Trophoblast cell (in vitro differentiated cells and primary cell): Measurements from ENCODE around the gene CARD18.

Experiments
- DNase-seq, 2 donors: peaks; one replicate each; pipeline ENCODE4 v3.0.0-alpha.2; 2016
- H2AFZ ChIP-seq: 2 replicates; pipeline ENCODE4 v1.6.1; 2013; ENCODE audit warnings: low read length, moderate library complexity, mild to moderate bottlenecking; ENCODE audit not compliant: insufficient read depth, poor library complexity
- H2AK5ac ChIP-seq: 2 replicates; pipeline ENCODE4 v1.6.1; 2013; ENCODE audit warnings: mild to moderate bottlenecking, low read length
- H2BK120ac ChIP-seq: 2 replicates; pipeline ENCODE4 v1.6.1; 2013; ENCODE audit warnings: low read length, mild to moderate bottlenecking, moderate library complexity; ENCODE audit not compliant: insufficient read depth, poor library complexity
- H2BK12ac ChIP-seq: 2 replicates; pipeline ENCODE4 v1.6.1; 2013; ENCODE audit warnings: mild to moderate bottlenecking, low read length, moderate library complexity
- H2BK5ac ChIP-seq: 2 replicates; pipeline ENCODE4 v1.6.1; 2013; ENCODE audit warnings: low read length, low read depth, moderate library complexity, mild to moderate bottlenecking; ENCODE audit not compliant: poor library complexity
- H3K14ac ChIP-seq: 2 replicates; pipeline ENCODE4 v1.6.1; 2013; ENCODE audit warnings: mild to moderate bottlenecking, low read length
- H3K18ac ChIP-seq: 2 replicates; pipeline ENCODE4 v1.6.1; 2013; ENCODE audit warnings: mild to moderate bottlenecking, low read length
- H3K23ac ChIP-seq: 2 replicates; pipeline ENCODE4 v1.6.1; 2013; ENCODE audit warnings: low read length
- H3K27ac ChIP-seq: 2 replicates; pipeline ENCODE4 v1.5.1; 2013; ENCODE audit warnings: low read depth, mild to moderate bottlenecking, inconsistent platforms, low read length, moderate library complexity
- H3K27me3 ChIP-seq: 2 replicates; pipeline ENCODE4 v1.6.1; 2013; ENCODE audit warnings: inconsistent platforms, mild to moderate bottlenecking, low read length, moderate library complexity; ENCODE audit not compliant: insufficient read depth
- H3K36me3 ChIP-seq, 2 experiments: 1 replicate in 1 of 2; 2 replicates in 1 of 2; pipeline ENCODE4 v1.6.1; 2013; ENCODE audit warnings: low read length in 2 of 2, mild to moderate bottlenecking in 2 of 2, moderate library complexity in 1 of 2; ENCODE audit not compliant: insufficient read depth in 2 of 2, control insufficient read depth in 1 of 2
- H3K4ac ChIP-seq: 2 replicates; pipeline ENCODE4 v1.6.1; 2013; ENCODE audit warnings: low read depth, mild to moderate bottlenecking, low read length, moderate library complexity
- H3K4me1 ChIP-seq, 2 experiments: 1 replicate in 1 of 2; 2 replicates in 1 of 2; pipeline ENCODE4 v1.6.1; 2013; ENCODE audit warnings: low read length in 2 of 2, mild to moderate bottlenecking in 2 of 2, moderate library complexity in 1 of 2; ENCODE audit not compliant: insufficient read depth in 2 of 2, control insufficient read depth in 1 of 2
- H3K4me2 ChIP-seq: 2 replicates; pipeline ENCODE4 v1.6.1; 2013; ENCODE audit warnings: inconsistent platforms, mild to moderate bottlenecking, low read length, moderate library complexity
- H3K4me3 ChIP-seq: 2 replicates; pipeline ENCODE4 v1.5.1; 2013; ENCODE audit warnings: mild to moderate bottlenecking, low read depth, low read length, inconsistent platforms
- H3K79me1 ChIP-seq: one replicate; pipeline ENCODE4 v1.6.1; 2013; ENCODE audit warnings: low read length
- H3K79me2 ChIP-seq: 2 replicates; pipeline ENCODE4 v1.6.1; 2013; ENCODE audit warnings: low read length, mild to moderate bottlenecking; ENCODE audit not compliant: control insufficient read depth, insufficient read depth, poor library complexity
- H3K9ac ChIP-seq: 2 replicates; pipeline ENCODE4 v1.6.1; 2013; ENCODE audit warnings: mild to moderate bottlenecking, low read length
- H3K9me3 ChIP-seq: 2 replicates; pipeline ENCODE4 v1.6.1; 2013; ENCODE audit warnings: low read depth, mild to moderate bottlenecking, control low read depth, inconsistent platforms, low read length; ENCODE audit not compliant: insufficient read depth
- H4K12ac ChIP-seq: 2 replicates; pipeline ENCODE4 v1.6.1; 2013; ENCODE audit warnings: low read depth, mild to moderate bottlenecking, low read length, moderate library complexity
- H4K8ac ChIP-seq: 2 replicates; pipeline ENCODE4 v1.6.1; 2013; ENCODE audit warnings: low read depth, mild to moderate bottlenecking, low read length, moderate library complexity
- H4K91ac ChIP-seq: one replicate; pipeline ENCODE4 v1.6.1; 2013; ENCODE audit warnings: low read depth, mild to moderate bottlenecking, low read length, moderate library complexity
- WGBS: extraction: QIAGEN DNeasy Blood & Tissue Kit; methylation state at CpG from one replicate; pipeline ENCODE4 v1.1.7; 2013; ENCODE audit warnings: missing lambda C conversion rate; ENCODE audit not compliant: insufficient read length, insufficient coverage; ENCODE audit errors: extremely low coverage; 5-methylcytosine and 5-hydroxymethylcytosine counted together

The CARD18 gene

DNA sequence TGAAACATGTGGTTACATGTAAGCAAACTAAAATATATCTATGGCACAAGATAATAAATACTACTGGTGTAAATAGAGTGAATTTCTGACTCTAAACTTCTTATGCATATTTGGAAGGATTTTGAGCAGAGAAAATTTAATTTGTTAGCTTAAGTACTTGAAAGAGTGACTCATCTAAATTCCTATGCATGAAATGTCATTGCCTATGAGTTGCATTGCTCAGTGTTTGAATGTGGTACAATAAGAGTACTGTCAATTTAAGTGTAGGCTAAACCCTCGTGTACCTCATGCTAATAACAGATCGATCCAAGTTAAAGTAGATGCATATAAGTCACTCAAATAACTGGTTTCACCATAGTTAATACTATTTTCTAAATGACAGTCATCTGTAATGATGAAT is 5.3 kb upstream of the CARD18 start:
- H3K27ac ChIP-seq: no peak overlapping the region
- H3K9ac ChIP-seq: no peak overlapping the region
- H3K4me2 ChIP-seq: no peak overlapping the region
- no peak overlapping the region for H3K14ac ChIP-seq
- DNase-seq: peak in 1 of 2 donors; percentile 31
- H2AFZ ChIP-seq: no peak overlapping the region
- H4K8ac ChIP-seq: no peak overlapping the region
- H3K9me3 ChIP-seq: no peaks in the 10 kb centered on the region
- no peak overlapping the region for H2BK12ac ChIP-seq
- H3K79me2 ChIP-seq: no peaks in the 10 kb centered on the region
- H3K4ac ChIP-seq: no peak overlapping the region
- H3K4me1 ChIP-seq: no peaks in the 10 kb centered on the region
- H3K18ac ChIP-seq: no peak overlapping the region
- H2BK120ac ChIP-seq: no peak overlapping the region
- no peak overlapping the region for H4K12ac ChIP-seq
- H2AK5ac ChIP-seq: no peak overlapping the region
- no peaks in the 10 kb centered on the region for H3K79me1 ChIP-seq
- no peaks in the 10 kb centered on the region for H3K36me3 ChIP-seq
- H3K4me3 ChIP-seq: no peak overlapping the region
- no CpG with 5 or more reads among the region's 2 CpGs for WGBS
- no peak overlapping the region for H2BK5ac ChIP-seq
- no peak overlapping the region for H3K23ac ChIP-seq
- no peak overlapping the region for H4K91ac ChIP-seq
- no peaks in the 10 kb centered on the region for H3K27me3 ChIP-seq

GRCh38 chr11:105142167-105142566 is 2.6 kb upstream of the CARD18 start:
- no peak overlapping the region for H3K4me2 ChIP-seq
- H3K23ac ChIP-seq: no peak overlapping the region
- DNase-seq: no peak
- H3K27ac ChIP-seq: no peak overlapping the region
- no peaks in the 10 kb centered on the region for H3K36me3 ChIP-seq
- H2BK5ac ChIP-seq: no peak overlapping the region
- no CpG with 5 or more reads among the region's 1 CpG for WGBS
- no peak overlapping the region for H2AK5ac ChIP-seq
- no peak overlapping the region for H4K91ac ChIP-seq
- no peaks in the 10 kb centered on the region for H3K27me3 ChIP-seq
- no peaks in the 10 kb centered on the region for H3K9me3 ChIP-seq
- H4K8ac ChIP-seq: no peak overlapping the region
- H4K12ac ChIP-seq: no peak overlapping the region
- H3K4ac ChIP-seq: no peak overlapping the region
- no peak overlapping the region for H3K14ac ChIP-seq
- H3K4me3 ChIP-seq: no peak overlapping the region
- no peak overlapping the region for H3K18ac ChIP-seq
- H2BK120ac ChIP-seq: no peak overlapping the region
- H3K79me1 ChIP-seq: no peaks in the 10 kb centered on the region
- H2AFZ ChIP-seq: no peak overlapping the region
- no peaks in the 10 kb centered on the region for H3K79me2 ChIP-seq
- no peaks in the 10 kb centered on the region for H3K4me1 ChIP-seq
- H2BK12ac ChIP-seq: no peak overlapping the region
- H3K9ac ChIP-seq: no peak overlapping the region

- Histone ChIP-seq H2BK12ac (no peak overlapping the region), H3K4me1 (no peaks in the 10 kb centered on the region), H3K36me3 (no peaks in the 10 kb centered on the region), H3K4me3 (no peak overlapping the region), H3K23ac (no peak overlapping the region), H3K9ac (no peak overlapping the region), H4K12ac (no peak overlapping the region), H2AK5ac (no peak overlapping the region), H3K4ac (no peak overlapping the region), H3K4me2 (no peak overlapping the region), H3K14ac (no peak overlapping the region), H2AFZ (no peak overlapping the region), H3K27me3 (no peaks in the 10 kb centered on the region), H4K91ac (no peak overlapping the region), H3K27ac (no peak overlapping the region), H3K18ac (no peak overlapping the region), H2BK120ac (no peak overlapping the region), H4K8ac (no peak overlapping the region), H3K79me2 (no peaks in the 10 kb centered on the region), H3K9me3 (no peaks in the 10 kb centered on the region), H3K79me1 (no peaks in the 10 kb centered on the region), H2BK5ac (no peak overlapping the region)
- no CpG with 5 or more reads among the region's 1 CpG for WGBS
- DNase-seq: peak in 1 of 2 donors; percentile 35
Measured at GRCh38 chr11:105137286-105137685, 2.3 kb downstream of the CARD18 start.

- Histone ChIP-seq H2BK120ac (no peak overlapping the region), H3K27ac (no peak overlapping the region), H3K79me1 (no peaks in the 10 kb centered on the region), H2BK5ac (no peak overlapping the region), H4K8ac (no peak overlapping the region), H3K9ac (no peak overlapping the region), H3K4me1 (no peaks in the 10 kb centered on the region), H4K91ac (no peak overlapping the region), H3K18ac (no peak overlapping the region), H3K36me3 (no peaks in the 10 kb centered on the region), H4K12ac (no peak overlapping the region), H3K79me2 (no peaks in the 10 kb centered on the region), H3K14ac (no peak overlapping the region), H2AFZ (no peak overlapping the region), H2AK5ac (no peak overlapping the region), H3K9me3 (no peaks in the 10 kb centered on the region), H3K4me3 (no peak overlapping the region), H3K4me2 (no peak overlapping the region), H2BK12ac (no peak overlapping the region), H3K27me3 (no peaks in the 10 kb centered on the region), H3K4ac (no peak overlapping the region), H3K23ac (no peak overlapping the region)
- no CpG with 5 or more reads among the region's 4 CpGs for WGBS
- DNase-seq: no peak
Measured at GRCh38 chr11:105135883-105136282, 3.7 kb downstream of the CARD18 start.
